HG03342 (cell line): ENCODE data around the gene NRXN3.
"Not testable (repeated sequence)": the region's sequence is repeated elsewhere in the genome, so short reads cannot be mapped to it uniquely, and the experiment has no call there.

Source experiments
- ATAC-seq: cut with Tn5 transposase; IDR thresholded peaks from one replicate; pipeline ENCODE4 v1.9.1; 2021; ENCODE audit warnings: mild to moderate bottlenecking, moderate library complexity; ENCODE audit not compliant: unreplicated experiment

The NRXN3 gene

GRCh38 chr14:79730953-79731352, 1560.8 kb downstream of the NRXN3 start:
- ATAC-seq: no peak

GRCh38 chr14:79732911-79733655, 1562.9 kb downstream of the NRXN3 start:
- no peak for ATAC-seq

GRCh38 chr14:79734151-79734550, 1564.0 kb downstream of the NRXN3 start:
- ATAC-seq: no peak

DNA sequence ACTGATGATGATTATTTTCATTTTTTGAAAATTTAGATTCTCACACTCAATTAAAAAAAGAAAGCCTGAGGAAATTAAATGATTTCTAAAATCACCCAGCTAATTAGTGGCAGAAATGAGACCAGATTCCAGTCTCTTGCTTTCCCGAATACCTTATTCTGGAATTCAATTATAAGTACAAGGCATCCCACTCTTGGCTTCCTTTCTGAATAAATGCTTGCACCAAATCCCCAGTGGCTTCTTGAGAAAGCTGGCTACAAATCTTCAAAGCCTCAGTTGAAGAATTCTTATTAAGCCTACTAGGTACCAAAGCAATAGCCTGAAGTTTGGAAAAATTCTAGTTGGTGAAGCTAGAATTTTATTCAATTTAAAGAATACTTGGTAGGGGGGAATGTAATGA, 1564.5 kb downstream of the NRXN3 start:
- no peak for ATAC-seq

- no peak for ATAC-seq
Measured at GRCh38 chr14:79735121-79735520, 1564.9 kb downstream of the NRXN3 start.

- no peak for ATAC-seq
Measured at GRCh38 chr14:79740066-79740601, 1570.0 kb downstream of the NRXN3 start.

DNA sequence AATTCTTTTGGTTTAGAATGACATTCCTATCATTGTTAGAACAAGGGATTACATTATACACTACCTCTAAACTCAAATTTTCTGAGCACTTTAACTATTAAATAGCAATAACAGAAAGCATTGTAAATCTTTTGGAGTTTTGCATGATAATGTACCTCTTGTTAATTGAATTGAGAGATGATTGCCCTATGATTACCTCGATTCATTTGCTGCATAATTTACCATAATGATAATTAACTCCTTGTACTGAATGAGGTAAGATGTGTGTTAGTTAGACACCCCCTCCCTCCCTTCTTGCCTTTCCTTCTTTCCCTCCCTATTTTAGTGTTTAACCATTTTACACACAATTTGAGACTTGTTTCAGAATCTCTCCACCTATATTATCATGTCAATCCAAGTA, 1572.0 kb downstream of the NRXN3 start:
- ATAC-seq: no peak

DNA sequence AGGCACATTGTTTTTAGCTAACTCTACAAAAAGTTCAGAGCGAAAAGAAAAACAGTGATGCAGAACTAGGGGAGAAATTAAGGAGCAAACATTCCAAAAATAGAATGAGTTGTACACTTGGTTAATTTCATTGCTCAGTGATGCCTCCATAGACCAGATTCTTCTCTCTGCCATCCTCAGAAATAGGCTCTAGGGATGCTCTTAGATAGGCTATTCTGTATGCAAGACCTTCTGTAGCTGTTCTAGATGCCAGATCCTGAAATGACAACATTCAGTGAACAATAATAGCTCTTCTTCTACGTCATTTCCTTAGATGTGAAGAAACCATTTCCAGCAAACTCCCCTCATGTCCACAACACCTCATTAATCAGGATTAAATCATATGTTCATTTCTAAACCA, 1574.9 kb downstream of the NRXN3 start:
- ATAC-seq: no peak

- no peak for ATAC-seq
Measured at GRCh38 chr14:79749065-79749464, 1578.9 kb downstream of the NRXN3 start.

GRCh38 chr14:79758985-79759384, 1588.8 kb downstream of the NRXN3 start:
- no peak for ATAC-seq

DNA sequence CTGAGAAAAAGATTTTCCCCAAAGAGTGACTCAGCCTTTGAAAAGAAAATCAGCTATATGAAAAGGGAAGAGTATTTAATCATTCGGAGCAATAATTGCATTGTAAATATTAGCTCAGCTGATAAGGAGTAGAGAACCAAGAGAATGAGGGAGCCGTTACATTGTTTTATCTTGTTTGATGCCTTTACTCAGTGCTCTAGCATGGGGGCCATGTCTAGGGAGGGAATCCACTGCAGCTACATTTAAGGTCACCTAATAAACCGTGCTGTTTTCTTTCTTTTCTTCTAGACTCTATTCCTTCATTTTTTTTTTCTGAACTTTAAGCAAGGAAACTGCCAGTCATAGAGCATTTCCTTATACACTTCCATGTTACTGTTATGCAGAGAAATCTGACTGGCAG, 1594.2 kb downstream of the NRXN3 start:
- no peak for ATAC-seq

GRCh38 chr14:79766511-79766910, 1596.3 kb downstream of the NRXN3 start:
- ATAC-seq: no peak

DNA sequence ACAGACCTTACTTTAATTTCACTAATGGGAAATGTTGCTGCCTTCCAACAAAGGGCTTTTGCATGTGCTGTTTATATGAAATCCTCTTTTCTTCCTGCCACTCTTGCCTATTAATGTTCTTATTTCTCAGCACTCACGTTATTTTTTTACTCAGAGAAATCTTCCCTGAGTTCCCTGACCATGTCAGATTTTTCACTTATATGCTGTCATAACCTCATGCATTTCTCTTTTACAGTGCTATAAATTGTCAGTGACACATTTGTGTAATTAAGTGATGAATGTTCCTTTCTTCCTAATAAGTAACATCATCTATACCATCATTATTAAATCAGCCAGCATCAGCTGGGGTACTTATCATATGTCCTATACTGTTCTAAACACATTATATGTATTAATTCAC, 1597.1 kb downstream of the NRXN3 start:
- ATAC-seq: no peak

DNA sequence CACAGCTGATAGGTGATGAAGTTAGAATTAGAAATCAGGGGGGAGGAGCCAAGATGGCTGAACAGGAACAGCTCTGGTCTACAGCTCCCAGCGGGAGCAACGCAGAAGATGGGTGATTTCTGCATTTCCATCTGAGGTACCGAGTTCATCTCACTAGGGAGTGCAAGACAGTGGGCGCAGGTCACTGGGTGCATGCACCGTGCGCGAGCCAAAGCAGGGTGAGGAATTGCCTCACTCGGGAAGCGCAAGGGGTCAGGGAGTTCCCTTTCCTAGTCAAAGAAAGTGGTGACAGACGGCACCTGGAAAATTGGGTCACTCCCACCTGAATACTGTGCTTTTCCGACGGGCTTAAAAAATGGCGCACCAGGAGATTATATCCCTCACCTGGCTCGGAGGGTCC, 1597.5 kb downstream of the NRXN3 start:
- ATAC-seq: not testable (repeated sequence)

- ATAC-seq: no peak
Measured at GRCh38 chr14:79781882-79782281, 1611.7 kb downstream of the NRXN3 start.

DNA sequence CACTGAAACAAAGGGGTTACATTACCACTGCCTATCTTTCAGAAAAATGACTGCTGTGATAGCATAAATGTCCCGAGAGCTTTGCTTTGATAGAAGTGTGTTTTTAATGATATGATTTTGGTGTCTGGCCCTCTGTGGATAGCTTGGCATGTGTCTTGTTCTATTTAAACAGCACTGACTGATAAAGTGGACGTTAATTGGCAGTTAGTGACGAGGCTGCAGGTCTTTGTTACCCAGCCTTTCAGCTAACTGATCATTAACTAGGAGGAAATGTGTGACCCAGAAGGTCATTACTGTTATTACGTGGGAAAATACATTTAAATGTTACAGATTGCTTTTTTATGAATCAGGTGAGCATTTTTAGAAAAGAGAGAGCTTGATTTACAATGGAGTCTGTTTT, 1612.9 kb downstream of the NRXN3 start:
- no peak for ATAC-seq

DNA sequence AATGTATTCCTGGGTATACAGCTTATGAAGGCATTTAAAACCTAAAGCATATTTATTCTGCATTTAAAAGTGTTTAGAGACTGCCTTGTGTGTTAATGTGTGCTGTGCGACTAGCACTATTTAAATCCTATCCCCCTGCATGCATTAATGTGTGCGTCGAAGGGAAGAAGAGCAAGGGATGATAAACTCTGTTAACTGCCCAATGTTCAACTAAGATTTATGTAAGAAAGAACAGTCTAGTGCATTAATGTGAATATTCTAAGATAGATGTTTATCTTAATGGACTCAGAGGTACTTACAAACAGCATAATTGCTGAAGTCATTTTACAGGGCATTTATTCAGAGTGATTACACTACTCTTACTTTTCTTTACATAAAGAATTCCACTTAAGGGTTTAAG, 1616.3 kb downstream of the NRXN3 start:
- no peak for ATAC-seq

- no peak for ATAC-seq
Measured at GRCh38 chr14:79788346-79788745, 1618.2 kb downstream of the NRXN3 start.

DNA sequence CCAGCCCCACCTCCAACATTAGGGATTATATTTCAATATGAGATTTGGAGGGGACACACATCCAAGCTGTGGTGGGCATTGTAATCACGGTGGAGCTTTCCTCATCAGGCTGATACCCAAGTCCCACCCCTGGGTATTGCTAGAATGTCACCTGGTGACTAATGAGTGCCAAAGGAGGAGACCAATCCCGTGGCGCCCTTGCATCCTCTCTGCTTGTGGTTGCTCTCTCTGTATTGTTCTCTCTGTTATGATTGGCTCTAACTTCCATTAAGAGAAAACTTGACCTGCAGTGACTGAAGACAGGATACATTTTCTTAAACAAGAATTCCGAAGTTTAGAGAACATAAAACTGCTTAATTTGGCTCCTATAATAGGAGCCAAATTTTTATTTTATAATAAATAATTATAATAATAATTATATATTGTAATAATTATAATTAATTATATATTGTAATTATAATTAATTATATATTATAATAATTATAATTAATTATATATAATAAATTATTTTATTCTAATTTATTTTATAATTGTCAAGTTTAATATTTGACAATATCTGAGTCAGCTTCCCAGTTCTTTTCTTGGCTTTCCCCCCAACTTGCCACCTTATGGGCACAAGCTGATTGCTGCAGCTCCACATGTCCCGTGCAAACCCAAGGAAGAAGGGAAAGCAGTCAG, 1621.0 kb downstream of the NRXN3 start:
- no peak for ATAC-seq

DNA sequence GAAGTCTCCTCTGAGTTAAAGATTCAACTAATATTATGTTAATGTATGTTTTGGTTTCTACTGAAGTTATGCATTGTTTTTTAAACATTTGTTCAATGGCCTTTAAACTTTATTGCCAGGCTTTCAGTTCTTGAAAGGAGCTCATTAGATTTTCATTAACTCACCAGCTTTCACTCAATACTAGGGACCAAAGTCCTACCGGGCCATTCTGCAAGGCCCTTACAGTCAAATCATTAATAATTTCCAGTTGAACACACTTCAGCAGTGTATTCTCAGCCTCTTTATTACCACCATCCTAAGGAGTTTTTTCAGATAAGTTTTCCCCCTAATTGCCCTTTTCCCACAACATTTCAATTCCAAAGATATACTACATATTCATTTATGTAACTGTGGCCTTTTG, 1631.9 kb downstream of the NRXN3 start:
- no peak for ATAC-seq

- ATAC-seq: no peak
Measured at GRCh38 chr14:79805636-79806035, 1635.5 kb downstream of the NRXN3 start.

GRCh38 chr14:79809849-79810612, 1639.9 kb downstream of the NRXN3 start:
- ATAC-seq: no peak
